A549 (cell line): ENCODE results near the gene MYO15B. TPM values are rescaled to one million over a fixed set of nuclear protein-coding genes. Genes with fewer than 3 reads are reported as not detected.

Source experiments
- ATAC-seq, 2 experiments: fragments of 200-7000 bp in 1 of 2; fragments of >200 bp in 1 of 2; cut with Nextera tagmentation in 1 of 2; cut with Tn5 transposase in 1 of 2; 3 replicates each; pipeline versions ENCODE4 v1.8.0 to v1.9.1; 2018 to 2020; ENCODE audit warnings: mild to moderate bottlenecking in 1 of 2, moderate library complexity in 1 of 2
- CTCF ChIA-PET: fragments of 300-600 bp; sonication (Branson Sonifier 250); formaldehyde crosslinking; extraction: SDS; loops from one replicate; lab custom pipeline; 2021; ENCODE audit warnings: antibody characterized with exemption, inconsistent platforms; lab: Yijun Ruan, JAX
- POLR2A ChIA-PET: fragments of 350-600 bp; formaldehyde crosslinking; extraction: SDS; loops from one replicate; lab custom pipeline; 2021; ENCODE audit warnings: antibody characterized with exemption, inconsistent platforms; lab: Yijun Ruan, JAX
- DNase-seq, 2 experiments: peaks; one replicate each; pipeline versions ENCODE4 v3.0.0 to v3.0.0-alpha.2; 2011 to 2016; ENCODE audit warnings: low read depth in 1 of 2, low spot score in 1 of 2
- FAIRE-seq: peaks from 2 replicates; lab custom pipeline; 2011; peaks lifted over from hg19 to GRCh38; lab: Jason Lieb, UNC
- H3K27ac ChIP-seq, 2 experiments: fragments of >200 bp; sonication (Bioruptor Twin); formaldehyde crosslinking; 3 replicates each; pipeline ENCODE4 v1.5.1; 2016 to 2017
- H3K4me1 ChIP-seq: fragments of >200 bp; sonication (Bioruptor Twin); formaldehyde crosslinking; 3 replicates; pipeline ENCODE4 v1.6.1; 2016
- H3K4me2 ChIP-seq: fragments of >200 bp; sonication (Bioruptor Twin); formaldehyde crosslinking; 3 replicates; pipeline ENCODE4 v1.6.1; 2016
- H3K4me3 ChIP-seq: fragments of >200 bp; sonication (Bioruptor Twin); formaldehyde crosslinking; 3 replicates; pipeline ENCODE4 v1.5.1; 2016
- H3K9me3 ChIP-seq: fragments of >200 bp; sonication (Bioruptor Twin); formaldehyde crosslinking; 3 replicates; pipeline ENCODE4 v1.6.1; 2016
- BCL3 ChIP-seq: fragments of >200 bp; sonication (Bioruptor Twin); formaldehyde crosslinking; IDR thresholded peaks from 3 replicates; pipeline ENCODE4 v1.6.1; 2016
- CBX8 ChIP-seq: fragments of 200-600 bp; sonication (generic); IDR thresholded peaks from 2 replicates; pipeline ENCODE4 v1.6.1; 2016
- CHD4 ChIP-seq: fragments of 200-600 bp; sonication (generic); IDR thresholded peaks from 2 replicates; pipeline ENCODE4 v1.6.1; 2016; ENCODE audit warnings: antibody characterized with exemption, mild to moderate bottlenecking, borderline replicate concordance
- EHF ChIP-seq: fragments of 250-450 bp; sonication (Bioruptor Pico); IDR thresholded peaks from 2 replicates; pipeline ENCODE4 v1.5.0; 2020; ENCODE audit warnings: mild to moderate bottlenecking
- FOSL2 ChIP-seq, 2 experiments: fragments of 450-650 bp in 1 of 2; fragments of >200 bp in 1 of 2; sonication (Bioruptor Twin) in 1 of 2; formaldehyde crosslinking; IDR thresholded peaks; 2 replicates each; pipeline versions ENCODE4 v1.5.0 to v1.6.1; 2016 to 2020; ENCODE audit warnings: mild to moderate bottlenecking in 1 of 2, moderate library complexity in 1 of 2
- KDM5A ChIP-seq: fragments of 200-600 bp; sonication (generic); IDR thresholded peaks from 2 replicates; pipeline ENCODE4 v1.6.1; 2016; ENCODE audit warnings: antibody characterized with exemption, mild to moderate bottlenecking
- NPAS2 ChIP-seq: fragments of 250-450 bp; sonication (Bioruptor Pico); IDR thresholded peaks from 2 replicates; pipeline ENCODE4 v1.8.0; 2022; ENCODE audit warnings: mild to moderate bottlenecking, moderate library complexity, borderline replicate concordance
- POLR2AphosphoS2 ChIP-seq: conservative IDR thresholded peaks from 2 replicates; pipeline ENCODE4 v1.6.1; 2012; ENCODE audit warnings: low read length, improper control_type of control experiment, inconsistent platforms
- SREBF2 ChIP-seq: fragments of 450-650 bp; IDR thresholded peaks from 2 replicates; pipeline ENCODE4 v1.6.1; 2014; ENCODE audit warnings: mild to moderate bottlenecking, moderate library complexity
- WGBS: methylation state at CpG from one replicate; pipeline ENCODE4 v1.1.6; 2017; ENCODE audit errors: missing lambda C conversion rate; 5-methylcytosine and 5-hydroxymethylcytosine counted together
- polyA plus RNA-seq, 4 experiments: library from polyadenylated mRNA; depleted of rRNA in 3 of 4; stranded (reverse); fragments of >200 nt; fragmentation: RNase III in 1 of 4; extraction: RNeasy Plus Mini Kit Qiagen cat#74134 plus additional on column Dnase treatment in 1 of 4; gene quantifications; 2 replicates in 3 of 4; 3 replicates in 1 of 4; pipeline ENCODE4 v1.2.3, GENCODE V29; 2011 to 2017

MYO15B gene
- polyA plus RNA-seq, 2 of the 4 experiments (the other 2 are of a cell fraction), result 12.4 to 33.9 TPM

GRCh38 chr17:75673487-75673886, 85.9 kb downstream of the MYO15B start:
- ChIA-PET POLR2A (interaction anchor here (1.1 to 1.5 kb wide), 3 partner anchors 74 to 549 kb away, joined by 4 to 5 read pairs (median 4); no protein-coding TSS in a partner anchor), CTCF (interaction anchor here (0.6 to 8.1 kb wide), 13 partner anchors 11 to 90 kb away, joined by 3 to 87 read pairs (median 18); partner anchors contain the start of gene SMIM5)
- Histone ChIP-seq H3K9me3 (no peaks in the 10 kb centered on the region), H3K4me3 (no peak overlapping the region), H3K4me2 (no peak overlapping the region), H3K27ac (no peak overlapping the region), H3K4me1 (peaks cover 23% of the 10 kb centered on the region)
- TF ChIP-seq POLR2AphosphoS2, result no peak
- TF ChIP-seq SREBF2, result no peak
- no peak for TF ChIP-seq KDM5A
- TF ChIP-seq FOSL2 (IDR thresholded peaks at IDR 0.05), result no peak
- no peak for TF ChIP-seq FOSL2 (CRISPR knock-in tag; IDR thresholded peaks at IDR 0.05)
- no peak for TF ChIP-seq CBX8
- no peak for TF ChIP-seq CHD4
- TF ChIP-seq NPAS2, result no peak
- no peak for TF ChIP-seq EHF (CRISPR knock-in tag)
- TF ChIP-seq BCL3, result no peak
- 85% methylated on average over 4 of the region's 4 CpGs for WGBS
- FAIRE-seq, result no peak
- no peak for DNase-seq
- peak in 1 of 2 experiments; percentile 47; a peak in 3 of 6 replicates for ATAC-seq

Other genes with a start within 250 kb of the MYO15B start
- 87.5 and 91.4 TPM in 2 replicates for gene GRB2, start 182.1 kb upstream of the MYO15B start, polyA plus RNA-seq (2011; rRNA removed)
- 89.0 to 91.9 TPM (median 90.1 TPM) in 3 replicates for gene GRB2, start 182.1 kb upstream of the MYO15B start, polyA plus RNA-seq (2017; fragmentation: RNase III; extraction: RNeasy Plus Mini Kit Qiagen cat#74134 plus additional on column Dnase treatment)
- 30.5 and 42.7 TPM in 2 replicates for gene TMEM94, start 131.2 kb upstream of the MYO15B start, polyA plus RNA-seq (2011; rRNA removed)
- gene TMEM94, start 131.2 kb upstream of the MYO15B start, polyA plus RNA-seq (2017; fragmentation: RNase III; extraction: RNeasy Plus Mini Kit Qiagen cat#74134 plus additional on column Dnase treatment), result 50.0 to 64.9 TPM (median 63.8 TPM) in 3 replicates
- 3.6 and 4.6 TPM in 2 replicates for gene CASKIN2, start 72.3 kb upstream of the MYO15B start, polyA plus RNA-seq (2011; rRNA removed)
- gene CASKIN2, start 72.3 kb upstream of the MYO15B start, polyA plus RNA-seq (2017; fragmentation: RNase III; extraction: RNeasy Plus Mini Kit Qiagen cat#74134 plus additional on column Dnase treatment), result 9.9 to 11.2 TPM (median 10.7 TPM) in 3 replicates
- 24.8 and 42.5 TPM in 2 replicates for gene TSEN54, start 71.3 kb upstream of the MYO15B start, polyA plus RNA-seq (2011; rRNA removed)
- gene TSEN54, start 71.3 kb upstream of the MYO15B start, polyA plus RNA-seq (2017; fragmentation: RNase III; extraction: RNeasy Plus Mini Kit Qiagen cat#74134 plus additional on column Dnase treatment), result 37.7 to 38.4 TPM (median 38.3 TPM) in 3 replicates
- gene LLGL2, start 62.1 kb upstream of the MYO15B start, polyA plus RNA-seq (2011; rRNA removed), result 18.9 and 20.7 TPM in 2 replicates
- 32.6 to 38.2 TPM (median 35.0 TPM) in 3 replicates for gene LLGL2, start 62.1 kb upstream of the MYO15B start, polyA plus RNA-seq (2017; fragmentation: RNase III; extraction: RNeasy Plus Mini Kit Qiagen cat#74134 plus additional on column Dnase treatment)
- gene SMIM5, start 45.6 kb downstream of the MYO15B start, polyA plus RNA-seq (2011; rRNA removed), result 0.25 and 0.30 TPM in 2 replicates
- 0.15 to 0.33 TPM (median 0.20 TPM) in 3 replicates for gene SMIM5, start 45.6 kb downstream of the MYO15B start, polyA plus RNA-seq (2017; fragmentation: RNase III; extraction: RNeasy Plus Mini Kit Qiagen cat#74134 plus additional on column Dnase treatment)
- gene RECQL5, start 79.4 kb downstream of the MYO15B start, polyA plus RNA-seq (2011; rRNA removed), result 22.7 and 29.2 TPM in 2 replicates
- gene RECQL5, start 79.4 kb downstream of the MYO15B start, polyA plus RNA-seq (2017; fragmentation: RNase III; extraction: RNeasy Plus Mini Kit Qiagen cat#74134 plus additional on column Dnase treatment), result 37.3 to 42.5 TPM (median 39.9 TPM) in 3 replicates
- 76.3 and 103 TPM in 2 replicates for gene SAP30BP, start 79.5 kb downstream of the MYO15B start, polyA plus RNA-seq (2011; rRNA removed)
- 125 to 139 TPM (median 136 TPM) in 3 replicates for gene SAP30BP, start 79.5 kb downstream of the MYO15B start, polyA plus RNA-seq (2017; fragmentation: RNase III; extraction: RNeasy Plus Mini Kit Qiagen cat#74134 plus additional on column Dnase treatment)
- gene ITGB4, start 133.7 kb downstream of the MYO15B start, polyA plus RNA-seq (2011; rRNA removed), result 19.8 and 20.6 TPM in 2 replicates
- 30.1 to 37.4 TPM (median 36.0 TPM) in 3 replicates for gene ITGB4, start 133.7 kb downstream of the MYO15B start, polyA plus RNA-seq (2017; fragmentation: RNase III; extraction: RNeasy Plus Mini Kit Qiagen cat#74134 plus additional on column Dnase treatment)
- 20.7 and 21.3 TPM in 2 replicates for gene GALK1, start 177.4 kb downstream of the MYO15B start, polyA plus RNA-seq (2011; rRNA removed)
- gene GALK1, start 177.4 kb downstream of the MYO15B start, polyA plus RNA-seq (2017; fragmentation: RNase III; extraction: RNeasy Plus Mini Kit Qiagen cat#74134 plus additional on column Dnase treatment), result 50.9 to 55.6 TPM (median 54.3 TPM) in 3 replicates
- gene UNK, start 197.0 kb downstream of the MYO15B start, polyA plus RNA-seq (2011; rRNA removed), result 34.5 and 40.0 TPM in 2 replicates
- 27.0 to 31.5 TPM (median 29.1 TPM) in 3 replicates for gene UNK, start 197.0 kb downstream of the MYO15B start, polyA plus RNA-seq (2017; fragmentation: RNase III; extraction: RNeasy Plus Mini Kit Qiagen cat#74134 plus additional on column Dnase treatment)